GM21526 (cell line): ENCODE results near the gene FUT6.
"Not testable (repeated sequence)": the region's sequence is repeated elsewhere in the genome, so short reads cannot be mapped to it uniquely, and the experiment has no call there.

Source experiments
- ATAC-seq: cut with Tn5 transposase; IDR thresholded peaks from one replicate; pipeline ENCODE4 v1.9.1; 2021; ENCODE audit warnings: moderate library complexity; ENCODE audit not compliant: unreplicated experiment, low FRiP score

FUT6 gene, protein sequence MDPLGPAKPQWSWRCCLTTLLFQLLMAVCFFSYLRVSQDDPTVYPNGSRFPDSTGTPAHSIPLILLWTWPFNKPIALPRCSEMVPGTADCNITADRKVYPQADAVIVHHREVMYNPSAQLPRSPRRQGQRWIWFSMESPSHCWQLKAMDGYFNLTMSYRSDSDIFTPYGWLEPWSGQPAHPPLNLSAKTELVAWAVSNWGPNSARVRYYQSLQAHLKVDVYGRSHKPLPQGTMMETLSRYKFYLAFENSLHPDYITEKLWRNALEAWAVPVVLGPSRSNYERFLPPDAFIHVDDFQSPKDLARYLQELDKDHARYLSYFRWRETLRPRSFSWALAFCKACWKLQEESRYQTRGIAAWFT

DNA sequence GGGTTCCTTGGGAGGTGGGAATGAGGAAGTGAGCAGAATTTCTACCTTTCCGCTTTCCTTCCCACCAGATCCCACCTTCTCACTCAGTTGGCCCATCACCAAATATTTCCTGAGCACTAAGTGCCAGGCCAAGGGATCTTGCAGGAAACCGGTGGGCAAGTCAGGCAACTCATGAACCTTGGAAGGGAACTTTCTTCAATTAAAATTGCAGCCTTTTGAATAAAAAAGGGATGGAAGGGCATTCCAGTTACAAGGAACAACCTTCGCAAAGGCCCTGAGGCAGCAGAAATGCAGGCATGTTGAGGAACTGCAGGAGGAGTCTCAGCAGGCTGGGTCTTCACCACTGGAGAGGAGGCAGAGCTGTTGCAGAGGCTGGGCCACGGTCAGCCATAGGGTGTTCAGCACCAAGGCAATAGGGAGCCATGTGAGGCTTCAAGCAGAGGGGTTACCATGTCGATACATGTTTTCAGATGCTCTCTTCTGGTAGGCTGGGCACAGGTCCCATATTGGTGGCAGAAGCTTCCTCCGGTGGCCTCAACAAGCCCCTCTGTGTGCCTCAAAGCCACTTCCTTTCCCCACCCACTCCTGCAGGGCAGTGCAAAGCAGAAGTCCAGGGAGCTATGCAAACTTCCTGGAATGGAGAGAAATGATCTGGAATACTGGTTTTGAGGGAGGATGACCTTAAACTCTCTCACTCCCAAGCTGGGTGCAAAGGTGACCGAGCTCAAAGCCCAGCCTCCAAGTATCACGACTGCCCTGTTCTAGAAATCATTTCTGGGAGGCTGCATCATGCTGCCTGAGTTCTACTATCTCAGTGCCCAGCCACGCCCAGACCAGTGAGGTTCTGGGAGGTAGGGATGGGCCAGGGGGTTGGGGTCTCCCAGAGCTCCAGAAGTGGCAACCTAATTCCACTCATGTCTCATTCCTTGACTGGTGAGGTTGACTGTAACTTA, at the start of gene FUT6:
Gene FUT6, minus strand, starts transcription at position 638 of the 953 bp plus-strand sequence. CDS start 7,135 bp downstream, outside the sequence.
- no peak for ATAC-seq

DNA sequence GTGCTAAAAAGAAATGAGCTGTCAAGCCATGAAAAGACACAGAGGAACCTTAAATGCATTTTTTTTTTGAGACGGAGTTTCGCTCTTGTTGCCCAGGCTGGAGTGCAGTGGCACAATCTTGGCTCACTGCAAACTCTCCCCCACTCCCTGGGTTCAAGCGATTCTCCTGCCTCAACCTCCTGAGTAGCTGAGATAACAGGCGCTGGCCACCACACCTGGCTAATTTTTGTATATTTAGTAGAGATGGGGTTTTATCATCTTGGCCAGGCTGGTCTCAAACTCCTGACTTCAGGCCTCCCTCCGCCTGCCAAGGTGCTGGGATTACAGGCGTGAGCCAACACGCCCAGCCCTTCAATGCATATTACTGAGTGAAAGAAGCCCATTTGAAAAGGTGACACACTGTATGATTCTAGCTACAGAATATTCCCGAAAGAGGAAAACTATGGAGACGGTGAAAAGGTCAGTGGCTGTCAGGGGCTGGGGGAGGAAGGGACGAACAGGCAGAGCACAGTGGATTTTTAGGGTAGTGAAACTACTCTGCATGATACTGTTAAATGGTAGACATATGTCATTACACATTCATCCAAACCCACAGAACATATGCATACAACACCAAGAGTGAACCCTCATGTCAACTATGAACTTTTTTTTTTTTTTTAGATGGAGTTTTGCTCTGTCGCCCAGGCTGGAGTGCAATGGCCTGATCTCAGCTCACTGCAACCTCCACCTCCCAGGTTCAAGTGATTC, 44.7 kb upstream of the FUT6 start:
- not testable (repeated sequence) for ATAC-seq

- not testable (repeated sequence) for ATAC-seq
These were observed 43.8 kb upstream of the FUT6 start for GRCh38 chr19:5883157-5883873.

DNA sequence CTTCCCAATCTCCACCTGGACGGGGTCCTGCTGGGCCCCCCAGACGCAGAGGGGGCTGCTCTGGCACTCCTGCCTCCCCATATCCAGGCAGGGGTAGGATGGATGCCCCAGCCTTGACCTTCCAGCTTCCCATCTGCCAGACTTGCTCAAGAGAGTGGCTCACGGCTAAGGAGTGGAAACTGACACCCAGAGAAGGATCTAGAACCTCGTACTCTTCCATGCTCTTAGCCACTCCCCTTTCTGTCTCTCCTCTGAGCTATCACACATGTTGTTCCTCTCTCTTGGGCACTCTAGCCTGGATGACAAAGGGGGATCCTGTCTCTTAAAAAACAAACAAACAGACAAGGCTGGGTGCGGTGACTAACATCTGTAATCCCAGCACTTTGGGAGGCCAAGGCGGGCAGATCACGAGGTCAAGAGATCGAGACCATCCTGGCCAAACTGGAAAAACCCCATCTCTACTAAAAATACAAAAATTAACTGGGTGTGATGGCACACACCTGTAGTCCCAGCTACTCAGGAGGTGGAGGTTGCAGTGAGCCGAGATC, 43.0 kb upstream of the FUT6 start:
- ATAC-seq, result no peak

- no peak for ATAC-seq
These were observed 42.2 kb upstream of the FUT6 start for GRCh38 chr19:5881543-5882299.

GRCh38 chr19:5880604-5881078, 41.1 kb upstream of the FUT6 start:
- no peak for ATAC-seq

GRCh38 chr19:5880196-5880595, 40.7 kb upstream of the FUT6 start:
- ATAC-seq, result no peak

- no peak for ATAC-seq
These were observed 38.4 kb upstream of the FUT6 start for GRCh38 chr19:5877882-5878281.

- ATAC-seq, result no peak
These were observed 37.9 kb upstream of the FUT6 start for GRCh38 chr19:5877427-5877826.

- not testable (repeated sequence) for ATAC-seq
These were observed 35.0 kb upstream of the FUT6 start for GRCh38 chr19:5874496-5874895.

DNA sequence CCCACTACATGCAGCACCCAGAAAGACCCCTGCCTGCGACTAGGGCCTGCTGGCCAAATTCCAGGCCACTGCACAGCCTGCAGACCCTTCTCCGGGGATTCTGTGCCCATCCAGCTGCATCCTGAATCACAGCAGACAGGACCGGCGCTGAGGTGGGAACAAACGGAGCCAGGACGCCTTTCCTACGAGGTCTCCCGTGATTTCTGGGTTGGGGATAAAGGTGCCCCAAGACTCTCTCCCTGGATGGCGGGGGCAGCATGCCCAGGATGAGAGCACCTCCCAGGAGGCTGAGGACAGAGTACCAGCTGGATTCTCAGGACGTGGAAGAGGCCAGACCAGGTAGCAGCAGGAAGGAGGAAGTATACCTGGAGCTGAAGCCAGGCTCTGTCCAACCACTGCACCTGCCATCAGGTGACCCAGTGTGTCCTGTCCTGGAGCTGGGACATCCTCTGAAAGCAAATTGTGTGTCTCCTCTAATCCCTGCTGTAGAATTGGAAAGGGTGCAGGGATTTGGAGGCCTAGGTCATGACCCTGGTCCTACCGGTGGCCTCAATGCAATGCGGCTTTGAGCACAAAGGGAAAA, 34.2 kb upstream of the FUT6 start:
- ATAC-seq, result no peak

DNA sequence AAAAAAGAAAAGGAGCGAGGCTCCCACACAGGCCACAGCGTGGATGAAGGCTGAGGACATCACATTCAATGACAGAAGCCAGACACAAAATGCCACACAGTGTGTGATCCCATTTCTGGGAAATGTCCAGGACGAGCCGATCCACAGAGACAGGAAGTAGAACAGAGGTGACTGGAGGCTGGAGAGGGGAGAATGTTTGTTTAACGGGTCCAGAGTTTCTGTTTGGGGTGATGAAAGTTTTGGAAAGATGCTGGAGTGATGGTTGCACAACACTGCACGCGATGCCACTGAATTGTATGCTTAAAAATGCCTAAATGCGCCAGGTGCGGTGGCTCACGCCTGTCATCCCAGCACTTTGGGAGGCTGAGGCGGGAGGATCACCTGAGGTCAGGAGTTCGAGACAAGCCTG, 31.5 kb upstream of the FUT6 start:
- ATAC-seq, result no peak

DNA sequence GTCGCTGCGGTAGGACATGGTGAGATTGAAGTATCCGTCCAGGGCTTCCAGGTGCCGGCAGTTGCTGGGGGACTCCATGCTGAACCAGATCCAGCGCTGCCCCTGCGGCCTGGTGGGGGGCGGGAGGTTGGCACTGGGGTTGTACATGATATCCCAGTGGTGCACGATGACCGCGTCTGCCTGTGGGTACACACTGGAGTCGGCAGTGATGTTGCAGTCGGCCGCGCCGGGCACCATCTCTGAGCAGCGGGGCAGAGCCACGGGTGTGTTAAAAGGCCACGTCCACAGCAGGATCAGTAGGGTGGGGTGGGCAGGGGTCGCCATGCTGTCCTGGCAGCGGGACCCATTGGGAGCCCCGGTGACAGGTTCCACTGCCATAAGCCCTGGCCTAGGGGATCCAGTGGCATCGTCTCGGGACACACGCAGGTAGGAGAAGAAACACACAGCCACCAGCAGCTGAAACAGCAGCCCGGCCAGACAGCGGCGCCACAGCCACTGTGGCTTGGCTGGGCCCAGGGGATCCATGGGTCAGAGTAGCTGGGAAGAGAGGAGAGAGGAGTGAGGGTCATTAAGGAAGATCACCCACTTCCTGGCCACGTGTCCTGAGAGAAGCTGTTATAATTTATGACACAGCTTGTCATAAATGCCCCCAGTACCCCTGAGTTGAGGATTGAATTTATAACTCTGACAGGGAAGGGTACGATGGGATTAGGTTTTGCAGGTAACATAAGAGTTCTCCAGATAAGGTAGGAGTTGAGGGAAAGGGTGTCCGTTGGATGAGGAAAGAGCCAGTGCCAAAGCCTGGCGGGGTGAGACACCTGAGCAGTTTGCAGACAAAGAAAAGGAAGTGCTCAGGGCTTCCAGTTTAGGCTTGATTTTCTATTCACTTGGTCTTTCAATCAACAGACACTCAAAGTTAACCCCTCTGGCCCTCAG, 28.0 kb upstream of the FUT6 start:
- no peak for ATAC-seq

- ATAC-seq, result no peak
These were observed 26.3 kb upstream of the FUT6 start for GRCh38 chr19:5865772-5866171.

- ATAC-seq, result no peak
These were observed 25.4 kb upstream of the FUT6 start for GRCh38 chr19:5864725-5865486.

DNA sequence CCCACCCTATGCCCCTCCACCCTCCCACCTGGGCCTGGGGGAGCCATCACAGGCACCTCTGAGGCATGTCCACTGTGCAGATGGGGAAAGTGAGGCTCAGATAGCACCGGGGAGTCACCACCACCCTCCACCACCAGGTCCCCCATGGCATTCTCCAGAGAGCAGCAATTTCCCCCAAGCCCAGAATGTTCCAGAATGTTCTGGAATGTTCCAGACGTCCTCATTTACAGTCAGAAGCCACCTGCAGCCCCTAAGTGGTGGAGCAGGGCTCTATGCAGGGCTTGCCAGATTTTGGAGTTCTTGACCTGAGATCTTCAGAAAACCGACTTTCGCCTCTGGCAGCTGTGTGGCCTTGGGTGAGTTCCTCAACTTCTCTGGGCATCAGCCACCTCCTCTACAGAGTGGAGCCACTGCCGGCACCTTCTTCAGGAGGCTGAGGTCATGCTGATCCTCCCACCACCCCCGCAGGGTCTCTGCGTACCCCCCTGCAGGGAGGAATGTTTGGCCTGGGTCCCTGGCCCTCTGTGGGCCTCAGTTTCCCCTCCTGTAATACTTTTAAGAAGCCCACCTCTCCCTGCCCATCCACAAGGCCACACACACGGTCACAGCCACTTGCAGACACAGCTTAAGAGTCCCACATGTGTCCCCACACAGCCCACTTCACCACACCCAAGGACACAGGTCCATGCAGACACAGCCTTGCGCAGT, 24.7 kb upstream of the FUT6 start:
- ATAC-seq, result no peak
